NCI-H2227 treated with DMSO at 0.1 percent for 48 hours (cell line): ENCODE results near the gene TENM4.

Source experiments
- DNase-seq: peaks from one replicate; lab custom pipeline; 2025; lab: John Stamatoyannopoulos, UW

Gene TENM4

DNA sequence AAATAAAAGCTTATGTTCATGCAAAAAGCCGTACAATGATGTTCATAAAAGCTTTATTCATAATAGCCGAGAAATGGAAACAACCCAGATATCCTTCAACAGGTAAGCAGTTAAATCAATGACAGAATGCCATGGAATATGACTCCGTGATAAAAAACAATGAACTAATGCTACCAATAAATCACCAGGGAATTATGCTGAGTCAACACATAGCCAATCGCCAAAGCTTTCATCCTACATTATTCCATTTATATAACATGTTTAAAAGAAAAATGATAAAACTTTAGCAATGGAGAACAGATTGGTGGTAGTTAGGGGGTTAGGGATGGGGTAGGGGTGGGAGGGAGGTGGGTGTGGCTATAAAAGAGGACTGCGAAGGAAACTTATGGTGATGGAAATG, 356.4 kb downstream of the TENM4 start:
- DNase-seq: no peak

GRCh38 chr11:79083352-79083751, 357.5 kb downstream of the TENM4 start:
- DNase-seq: no peak

DNA sequence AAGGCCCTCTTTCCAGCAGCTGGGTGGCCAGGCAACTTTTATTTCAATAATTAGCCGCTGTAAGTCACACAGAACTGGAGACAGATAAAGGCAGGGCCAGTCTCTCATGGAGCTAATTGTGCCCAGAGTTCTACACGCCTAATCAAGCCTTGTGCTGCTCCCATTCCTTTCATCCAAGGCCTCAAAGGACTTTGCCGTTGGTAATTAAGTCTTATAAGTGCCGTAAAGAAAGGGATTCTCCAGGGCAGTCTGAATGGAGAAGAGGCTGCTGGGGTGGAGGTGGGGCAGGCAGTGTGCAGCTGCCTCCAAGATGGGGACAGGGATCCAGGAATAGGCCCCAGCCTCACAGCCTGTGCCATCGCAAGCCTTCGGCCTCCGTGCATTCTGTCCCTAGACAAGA, 357.9 kb downstream of the TENM4 start:
- no peak for DNase-seq

- no peak for DNase-seq
Measured at GRCh38 chr11:79082280-79082679, 358.6 kb downstream of the TENM4 start.

DNA sequence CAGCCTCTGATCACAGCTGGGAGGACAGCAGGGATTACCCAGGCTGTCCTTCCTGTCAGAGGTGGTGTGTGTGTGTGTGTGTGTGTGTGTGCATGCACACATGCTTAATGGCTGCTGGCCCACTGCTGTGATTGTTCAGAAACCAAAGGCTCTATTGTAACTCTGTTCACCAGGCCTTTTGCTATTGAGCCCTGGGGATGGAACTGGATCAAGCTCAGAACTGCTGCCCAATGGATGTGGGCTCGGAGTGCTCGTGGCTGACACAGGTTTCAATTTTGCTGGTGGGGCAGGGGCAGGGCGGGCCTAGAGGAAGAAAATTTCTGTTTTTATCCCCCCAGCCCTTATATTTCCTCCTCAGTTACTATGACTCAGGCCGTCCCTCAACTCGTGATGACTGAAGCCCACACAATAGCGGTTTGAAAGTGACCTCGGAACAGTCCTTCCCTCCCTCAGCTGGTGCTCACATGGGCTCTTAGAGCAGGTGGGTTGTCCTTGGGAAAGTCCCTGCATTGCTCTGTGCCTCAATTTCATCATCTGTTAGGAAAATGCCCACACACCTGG, 359.3 kb downstream of the TENM4 start:
- DNase-seq: no peak

- DNase-seq: peak; percentile 21
Measured at GRCh38 chr11:79080551-79080950, 360.3 kb downstream of the TENM4 start.

GRCh38 chr11:79078999-79079398, 361.8 kb downstream of the TENM4 start:
- no peak for DNase-seq

DNA sequence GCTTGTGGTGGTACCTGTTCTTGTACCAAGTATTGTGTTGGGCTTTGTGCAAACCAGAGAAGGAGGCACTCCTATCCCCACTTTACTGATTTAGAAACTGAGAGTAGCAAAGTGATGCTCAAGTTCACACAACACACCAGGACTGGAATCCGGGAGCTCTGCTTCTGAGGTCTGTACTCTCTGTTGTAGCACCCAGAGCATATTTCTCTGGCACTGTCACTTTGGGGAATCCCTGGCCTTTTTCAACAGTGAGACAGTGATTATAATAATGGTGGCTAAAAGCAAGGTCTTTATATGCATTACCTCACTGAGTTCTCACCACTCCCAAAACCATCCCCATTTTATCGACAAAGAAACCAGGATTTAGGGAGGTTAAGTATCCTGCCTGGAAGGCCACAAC, 362.4 kb downstream of the TENM4 start:
- DNase-seq: no peak

- DNase-seq: no peak
Measured at GRCh38 chr11:79077702-79078330, 363.0 kb downstream of the TENM4 start.

DNA sequence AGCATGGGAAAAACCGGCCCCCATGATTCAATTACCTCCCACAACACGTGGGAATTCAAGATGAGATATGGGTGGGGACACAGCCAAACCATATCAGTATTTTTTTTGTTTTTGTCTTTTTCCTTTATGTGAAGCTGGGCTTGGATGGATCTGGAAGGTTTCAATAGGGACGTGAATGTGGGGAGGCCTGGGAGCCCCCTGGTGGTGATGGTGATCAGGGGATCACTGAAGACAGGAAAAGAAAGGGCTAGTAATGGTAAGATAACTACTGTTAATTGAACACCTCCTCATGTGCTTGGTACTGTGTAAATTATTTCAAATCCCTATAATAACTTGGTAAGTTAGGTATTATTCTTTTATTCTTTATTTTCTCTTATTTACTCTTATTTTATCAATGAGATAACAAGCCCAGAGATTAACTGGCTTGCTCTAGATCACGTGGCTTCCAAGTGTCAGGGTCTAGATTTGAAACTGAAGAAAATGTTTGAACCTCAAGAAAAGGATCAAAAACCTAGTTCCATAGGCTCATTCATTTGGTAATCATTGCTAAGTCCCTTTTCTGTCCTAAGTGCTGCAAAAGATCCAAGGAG, 364.2 kb downstream of the TENM4 start:
- DNase-seq: no peak

- no peak for DNase-seq
Measured at GRCh38 chr11:79074547-79074946, 366.3 kb downstream of the TENM4 start.

DNA sequence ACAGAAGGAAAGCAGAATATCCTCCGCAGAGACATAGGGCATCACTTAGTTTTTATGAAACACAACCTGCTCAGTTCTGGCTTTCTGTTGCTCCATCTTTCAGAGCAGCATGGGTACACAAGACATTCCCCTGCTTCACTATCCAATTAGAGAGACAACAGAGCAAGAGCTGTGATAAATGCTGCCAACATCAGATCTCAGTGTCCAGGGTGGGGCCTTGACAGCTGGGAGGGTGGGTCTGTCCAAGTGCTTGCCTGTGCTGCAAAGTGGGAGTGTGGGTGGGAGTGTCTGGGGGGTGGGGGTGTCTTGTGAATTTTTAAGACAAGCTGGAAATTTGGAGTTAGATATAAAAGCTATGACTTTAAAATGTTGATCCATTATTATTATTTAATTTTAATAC, 369.6 kb downstream of the TENM4 start:
- no peak for DNase-seq

GRCh38 chr11:79070518-79070917, 370.3 kb downstream of the TENM4 start:
- DNase-seq: no peak

- DNase-seq: no peak
Measured at GRCh38 chr11:79069504-79069903, 371.3 kb downstream of the TENM4 start.

DNA sequence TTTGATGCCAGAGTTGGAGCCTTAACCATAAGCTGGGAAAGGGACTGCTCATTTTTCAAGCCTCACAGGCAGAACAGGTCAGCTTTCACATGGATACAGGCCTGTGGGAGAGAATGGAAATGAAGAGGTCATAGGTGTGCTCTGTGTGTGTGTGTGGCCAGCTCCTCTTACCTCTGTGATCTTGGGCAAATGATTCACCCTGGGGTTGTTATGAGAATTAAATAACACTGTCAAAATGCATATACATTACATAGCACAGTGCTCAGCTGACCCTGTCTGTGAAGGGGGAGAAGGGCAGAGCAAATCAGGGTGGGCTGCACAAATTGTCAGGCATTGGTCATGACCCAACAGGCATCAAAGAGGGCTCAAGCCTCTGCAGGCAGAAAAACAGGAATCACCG, 372.5 kb downstream of the TENM4 start:
- DNase-seq: no peak

GRCh38 chr11:79067352-79067679, 373.5 kb downstream of the TENM4 start:
- no peak for DNase-seq

GRCh38 chr11:79066456-79067351, 374.1 kb downstream of the TENM4 start:
- peak; percentile 32 for DNase-seq

- DNase-seq: peak; percentile 14
Measured at GRCh38 chr11:79062814-79063762, 377.7 kb downstream of the TENM4 start.

DNA sequence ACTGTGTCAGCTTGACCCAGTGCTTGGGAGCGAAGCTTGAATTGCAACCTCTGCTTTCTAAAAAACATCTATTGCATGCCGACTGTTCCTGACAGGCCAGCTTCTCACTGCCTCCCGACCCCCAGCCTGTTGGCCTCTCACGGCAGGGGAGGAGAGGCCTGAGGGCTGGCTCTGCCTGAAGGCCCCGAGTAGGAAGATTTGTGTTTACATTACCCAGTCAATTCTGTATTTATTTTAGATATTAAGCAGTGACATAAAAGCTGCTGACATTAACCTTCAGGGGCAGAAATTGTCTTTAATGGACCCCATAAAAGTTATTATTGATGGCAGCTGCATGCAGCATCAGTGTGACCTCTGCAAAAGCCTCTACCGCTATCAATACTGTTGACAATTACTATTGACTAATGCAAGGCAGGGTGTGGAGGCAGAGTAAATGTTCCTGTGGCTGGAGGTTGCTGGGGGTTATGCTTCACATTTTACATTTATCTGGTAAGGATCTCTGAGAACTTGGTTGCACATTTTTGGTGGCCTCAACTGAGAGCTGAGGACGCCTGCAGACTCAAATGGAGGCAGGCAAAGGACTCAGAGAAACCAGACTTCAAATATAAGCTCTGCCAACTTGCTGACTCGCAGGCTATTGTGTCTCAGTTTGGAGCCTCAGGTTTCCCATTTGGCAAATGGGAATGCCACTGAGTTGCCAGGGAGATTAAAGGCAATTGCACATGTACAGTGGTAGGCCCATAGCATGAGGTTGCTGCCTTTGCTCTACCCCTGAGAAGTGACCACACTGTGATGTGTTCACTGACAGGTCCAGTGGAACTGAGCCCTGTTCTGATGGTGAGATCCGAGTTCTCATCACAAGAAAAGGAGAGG, 380.5 kb downstream of the TENM4 start:
- no peak for DNase-seq

DNA sequence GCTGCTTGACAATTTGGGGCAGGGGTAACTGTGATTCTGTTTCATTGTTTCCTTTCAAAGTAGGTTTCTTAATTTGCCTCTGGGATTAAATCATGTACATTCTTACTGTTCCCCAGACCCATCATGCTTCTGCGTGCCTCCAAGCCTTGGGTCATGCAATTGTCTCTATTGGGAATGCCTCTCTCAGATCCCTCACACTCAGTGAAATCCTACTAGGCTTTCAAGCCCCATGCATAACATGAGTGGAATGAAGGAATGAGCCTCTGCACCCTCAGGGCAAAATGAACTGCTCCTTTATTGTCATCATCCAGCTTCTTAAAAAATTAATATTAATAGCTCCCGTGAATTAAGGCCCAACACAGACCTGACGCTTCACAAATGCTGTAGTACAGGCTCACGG, 381.7 kb downstream of the TENM4 start:
- DNase-seq: no peak
